Activated T-cell treated with anti-CD3 and anti-CD28 coated beads, Interleukin-2, amount 50 U/mL, for 72 hours (primary cell): ENCODE measurements around the gene USP36. TPM values are rescaled to one million over a fixed set of nuclear protein-coding genes. Genes with fewer than 3 reads are reported as not detected.

ENCODE experiments used
- ATAC-seq, 2 donors: fragments of 150-1000 bp; cut with Tn5 transposase; replicated peaks in 1 of 2; 2 replicates each; pipeline ENCODE4 v1.10.0; 2021; ENCODE audit warnings: moderate library complexity in 2 of 2, mild to moderate bottlenecking in 1 of 2
- DNase-seq, 2 donors: peaks; one replicate each; pipeline ENCODE4 v3.0.0; 2021 to 2022; ENCODE audit warnings: mixed read lengths in 1 of 2
- H3K27ac Mint-ChIP-seq: one replicate; pipeline ENCODE4 v1.8.0; 2022; ENCODE audit warnings: mild to moderate bottlenecking, moderate library complexity, mixed read lengths
- H3K27me3 Mint-ChIP-seq: one replicate; pipeline ENCODE4 v1.8.0; 2022; ENCODE audit warnings: low read depth, mixed read lengths
- H3K36me3 Mint-ChIP-seq, 2 donors: one replicate each; pipeline ENCODE4 v1.8.0; 2022; ENCODE audit warnings: mixed read lengths in 2 of 2, mild to moderate bottlenecking in 1 of 2; ENCODE audit not compliant: insufficient read depth in 2 of 2
- H3K4me1 Mint-ChIP-seq: one replicate; pipeline ENCODE4 v1.8.0; 2022; ENCODE audit warnings: low read depth, mixed read lengths
- H3K4me3 Mint-ChIP-seq, 2 donors: one replicate each; pipeline ENCODE4 v1.8.0; 2022; ENCODE audit warnings: mild to moderate bottlenecking in 2 of 2, mixed read lengths in 2 of 2, moderate library complexity in 2 of 2
- H3K9me3 Mint-ChIP-seq, 2 donors: one replicate each; pipeline ENCODE4 v1.8.0; 2022; ENCODE audit warnings: mixed read lengths in 2 of 2
- total RNA-seq, 2 donors: library from RNA; stranded (reverse); gene quantifications; one replicate each; pipeline ENCODE4 v1.2.3, GENCODE V29; 2022

Gene USP36
- total RNA-seq, 2 donors from 2014 or later: 113 to 124 TPM

DNA sequence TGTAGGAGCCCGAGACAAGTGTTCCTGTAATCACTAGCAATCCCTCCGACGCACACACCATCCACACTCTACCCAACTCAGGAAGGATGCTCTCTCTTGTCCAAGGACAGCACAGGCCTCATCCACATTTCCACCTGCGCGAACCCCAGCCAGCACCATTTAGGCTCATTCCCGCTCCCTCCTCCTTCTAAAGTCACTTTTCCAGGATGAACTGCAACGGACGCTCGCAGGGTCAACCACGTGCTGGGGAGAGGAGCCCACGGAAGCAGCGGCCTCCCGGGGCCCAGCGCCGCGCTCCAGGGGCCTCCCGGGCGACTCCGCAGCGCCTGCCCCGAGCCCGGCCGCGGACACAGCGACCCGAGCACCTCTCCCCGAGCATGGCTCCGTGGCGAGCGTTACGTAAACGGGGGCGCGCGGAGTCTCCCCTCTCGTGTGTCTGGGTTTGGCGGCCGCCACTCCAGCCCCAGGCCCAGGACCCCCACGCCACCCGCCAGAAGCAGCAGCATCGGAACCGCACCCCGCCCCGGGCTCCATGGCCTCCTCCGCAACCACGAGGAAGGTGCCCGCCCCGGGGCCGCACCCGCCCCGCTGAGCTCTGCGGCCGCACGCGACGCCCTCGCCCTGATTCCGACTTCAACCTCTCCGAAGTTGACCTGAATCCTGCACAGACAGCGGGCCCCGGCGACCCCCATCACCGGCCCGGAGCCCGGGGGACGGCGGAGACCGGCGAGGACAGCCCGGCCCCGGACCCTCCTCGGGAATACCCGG, 668 bp downstream of the USP36 start:
- ATAC-seq (peak; percentile 30 to 36), DNase-seq (peak; percentile 68 to 73)
- Mint-ChIP-seq H3K27ac (peak overlapping the region; percentile 85), H3K4me3 (peak overlapping the region; percentile 90 to 93), H3K36me3 (peaks cover 11 to 16% of the 10 kb centered on the region in 2 donors), H3K4me1 (peaks cover 62% of the 10 kb centered on the region), H3K27me3 (no peaks in the 10 kb centered on the region), H3K9me3 (no peaks in the 10 kb centered on the region)

- no peaks in the 10 kb centered on the region for H3K9me3 Mint-ChIP-seq
- H3K4me1 Mint-ChIP-seq: peaks cover 56% of the 10 kb centered on the region
- ATAC-seq: no peak
- peak overlapping the region; percentile 90 to 93 for H3K4me3 Mint-ChIP-seq
- peaks cover 11 to 16% of the 10 kb centered on the region in 2 donors for H3K36me3 Mint-ChIP-seq
- no peak for DNase-seq
- no peaks in the 10 kb centered on the region for H3K27me3 Mint-ChIP-seq
- peak overlapping the region; percentile 85 for H3K27ac Mint-ChIP-seq
Measured at GRCh38 chr17:78839235-78839761, 1.3 kb downstream of the USP36 start.

DNA sequence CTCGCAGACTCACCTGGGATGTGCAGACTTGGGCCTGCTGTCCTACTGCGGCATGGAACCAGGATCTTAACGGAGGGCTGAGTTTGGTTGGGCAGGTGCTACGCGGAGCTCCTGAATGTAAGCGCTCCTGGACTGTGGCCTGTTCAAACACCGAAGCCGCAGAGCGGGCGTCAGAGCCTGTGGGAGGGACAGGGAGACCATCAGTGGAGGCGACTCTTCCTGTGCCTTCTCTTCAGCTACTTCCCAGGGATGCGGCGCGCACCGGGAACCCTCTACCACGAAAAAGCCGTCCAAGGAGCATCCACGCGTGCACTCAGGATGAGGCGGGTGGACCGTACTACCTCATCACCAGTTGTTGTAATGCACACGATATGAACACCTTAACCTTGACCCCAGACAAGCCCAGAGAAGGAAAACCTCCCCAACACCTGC, 2.0 kb downstream of the USP36 start:
- ATAC-seq (no peak), DNase-seq (no peak)
- Mint-ChIP-seq H3K27ac (peak overlapping the region; percentile 85), H3K27me3 (no peaks in the 10 kb centered on the region), H3K9me3 (no peaks in the 10 kb centered on the region), H3K4me1 (peaks cover 49% of the 10 kb centered on the region), H3K4me3 (peak overlapping the region; percentile 90 to 93), H3K36me3 (peaks cover 11 to 17% of the 10 kb centered on the region in 2 donors)

- no peak overlapping the region for H3K4me3 Mint-ChIP-seq
- DNase-seq (no peak), ATAC-seq (no peak)
- peaks cover 33% of the 10 kb centered on the region for H3K4me1 Mint-ChIP-seq
- no peaks in the 10 kb centered on the region for H3K27me3 Mint-ChIP-seq
- H3K36me3 Mint-ChIP-seq: peaks cover 14 to 31% of the 10 kb centered on the region in 2 donors
- no peaks in the 10 kb centered on the region for H3K9me3 Mint-ChIP-seq
- no peak overlapping the region for H3K27ac Mint-ChIP-seq
Measured at GRCh38 chr17:78836420-78837021, 4.1 kb downstream of the USP36 start.

DNA sequence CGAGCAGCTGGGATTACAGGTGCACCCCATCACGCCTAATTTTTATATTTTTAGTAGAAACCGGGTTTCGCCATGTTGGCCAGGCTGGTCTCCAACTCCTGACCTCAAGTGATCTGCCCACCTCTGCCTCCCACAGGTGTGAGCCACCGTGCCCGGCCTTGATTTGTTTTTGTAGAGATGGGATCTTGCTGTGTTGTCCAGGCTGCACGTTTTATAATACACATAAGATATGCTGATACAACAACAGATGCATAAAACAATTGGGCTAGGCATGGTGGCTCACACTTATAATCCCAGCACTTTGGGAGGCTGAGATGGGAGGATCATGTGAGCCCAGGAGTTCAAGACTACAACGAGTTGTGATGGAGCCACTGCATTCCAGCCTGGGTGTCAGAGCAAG, 6.0 kb downstream of the USP36 start:
- Mint-ChIP-seq H3K27ac (no peak overlapping the region), H3K27me3 (no peaks in the 10 kb centered on the region), H3K4me1 (peaks cover 29% of the 10 kb centered on the region), H3K36me3 (peaks cover 17 to 41% of the 10 kb centered on the region in 2 donors), H3K9me3 (no peaks in the 10 kb centered on the region), H3K4me3 (no peak overlapping the region)
- ATAC-seq: no peak
- no peak for DNase-seq

- Mint-ChIP-seq H3K4me3 (no peak overlapping the region), H3K9me3 (no peaks in the 10 kb centered on the region), H3K27me3 (no peaks in the 10 kb centered on the region), H3K27ac (no peak overlapping the region), H3K36me3 (peaks cover 16 to 45% of the 10 kb centered on the region in 2 donors), H3K4me1 (peaks cover 14% of the 10 kb centered on the region)
- DNase-seq (no peak), ATAC-seq (no peak)
Measured at GRCh38 chr17:78832541-78832810, 8.1 kb downstream of the USP36 start.

DNA sequence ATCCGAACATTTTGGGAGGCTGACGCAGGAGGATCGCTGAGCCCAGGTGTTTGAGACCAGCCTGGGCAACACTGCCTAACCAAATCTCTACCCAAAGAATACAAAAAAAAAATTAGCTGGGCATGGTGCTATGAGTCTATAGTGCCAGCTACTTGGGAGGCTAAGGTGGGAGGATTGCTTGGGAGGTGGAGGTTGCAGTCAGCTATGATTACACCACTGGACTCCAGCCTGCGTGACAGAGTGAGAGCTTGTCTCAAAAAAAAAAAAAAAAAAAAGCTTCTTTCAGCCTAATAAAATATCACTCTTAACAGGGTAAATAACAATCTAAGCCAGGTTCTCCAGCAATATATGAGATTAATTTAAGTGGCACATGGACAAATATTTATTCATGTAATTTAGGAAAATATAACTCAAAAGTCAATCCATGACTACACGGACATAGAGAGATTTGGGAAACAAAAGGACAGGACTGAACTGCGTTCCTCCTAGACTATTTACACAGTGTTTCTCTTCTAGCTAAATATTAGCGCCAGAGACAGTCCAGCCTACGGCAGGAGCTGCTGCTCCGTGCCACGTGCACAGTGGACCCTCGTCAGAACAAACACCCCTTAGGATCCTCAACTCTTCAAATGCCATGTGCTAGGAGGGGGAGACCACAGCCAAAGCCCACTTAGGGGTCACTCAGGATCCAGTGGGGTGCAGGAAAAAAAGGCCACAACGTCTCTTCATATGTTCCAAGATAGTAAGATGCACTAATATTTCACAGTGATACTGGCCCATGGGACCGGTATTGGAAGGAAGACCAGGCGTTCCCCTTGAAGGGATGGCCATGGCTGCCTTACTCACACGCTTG, 8.7 kb downstream of the USP36 start:
- no peak for ATAC-seq
- H3K27me3 Mint-ChIP-seq: no peaks in the 10 kb centered on the region
- H3K27ac Mint-ChIP-seq: no peak overlapping the region
- H3K4me1 Mint-ChIP-seq: peaks cover 9% of the 10 kb centered on the region
- DNase-seq: no peak
- no peaks in the 10 kb centered on the region for H3K9me3 Mint-ChIP-seq
- H3K36me3 Mint-ChIP-seq: peaks cover 16 to 45% of the 10 kb centered on the region in 2 donors
- no peak overlapping the region for H3K4me3 Mint-ChIP-seq

DNA sequence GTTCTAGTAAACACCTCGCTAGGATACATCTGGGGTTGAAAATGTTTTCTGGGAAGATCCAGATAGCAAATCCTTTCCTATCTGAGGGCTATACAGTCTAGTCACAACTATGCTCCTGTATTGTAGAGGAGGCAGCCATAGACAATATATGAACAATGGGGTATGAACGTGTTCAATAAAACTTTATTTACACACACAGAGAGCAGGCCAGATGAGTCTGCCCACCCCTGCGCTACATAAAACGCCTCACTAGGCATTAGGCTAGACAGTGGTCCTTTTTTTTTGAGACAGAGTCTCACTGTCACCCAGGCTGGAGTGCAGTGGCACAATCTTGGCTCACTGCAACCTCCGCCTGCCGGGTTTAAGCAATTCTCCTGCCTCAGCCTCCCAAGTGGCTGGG, 11.1 kb downstream of the USP36 start:
- Mint-ChIP-seq H3K27ac (no peak overlapping the region), H3K36me3 (peaks cover 11 to 36% of the 10 kb centered on the region in 2 donors), H3K4me1 (peaks cover 12% of the 10 kb centered on the region), H3K27me3 (no peaks in the 10 kb centered on the region), H3K9me3 (no peaks in the 10 kb centered on the region), H3K4me3 (no peak overlapping the region)
- DNase-seq: no peak
- ATAC-seq: no peak

DNA sequence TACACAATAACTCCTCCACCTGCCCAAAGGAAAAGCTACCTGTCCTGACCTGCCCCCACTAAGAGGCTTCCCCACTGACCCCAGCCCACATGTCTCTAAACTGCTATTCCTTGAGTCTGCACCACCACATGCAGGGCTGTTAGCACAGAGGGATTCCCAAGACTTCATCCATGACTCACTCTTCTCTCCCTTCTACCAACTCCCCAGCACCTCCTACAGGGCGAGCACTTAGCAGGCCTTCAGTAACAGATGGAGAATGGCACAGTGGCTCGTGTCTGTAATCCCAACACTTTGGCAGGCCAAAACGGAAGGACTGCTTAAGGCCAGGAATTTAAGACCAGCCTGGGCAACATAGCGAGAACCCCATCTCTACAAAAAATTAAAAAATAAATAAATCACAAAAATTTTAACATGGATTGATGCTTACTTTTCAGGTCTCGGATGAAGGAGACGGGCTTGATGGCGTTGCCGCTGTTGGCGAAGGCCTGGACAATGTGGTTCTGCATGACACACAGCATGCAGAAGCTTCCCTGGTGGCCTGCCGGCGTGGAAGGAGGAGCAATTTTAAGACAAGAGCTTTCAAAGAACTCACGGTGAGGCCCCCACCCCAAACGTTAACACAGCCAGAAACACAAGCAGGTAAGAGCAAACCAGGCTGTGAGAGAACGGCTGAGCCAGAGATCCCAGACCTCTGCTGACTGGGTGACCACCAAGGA, 12.0 kb downstream of the USP36 start:
- DNase-seq (no peak), ATAC-seq (peak; percentile 44 to 62)
- H3K4me3 Mint-ChIP-seq: no peak overlapping the region
- peaks cover 14 to 35% of the 10 kb centered on the region in 2 donors for H3K36me3 Mint-ChIP-seq
- peak overlapping the region; percentile 12 for H3K27ac Mint-ChIP-seq
- H3K4me1 Mint-ChIP-seq: peaks cover 12% of the 10 kb centered on the region
- H3K27me3 Mint-ChIP-seq: no peaks in the 10 kb centered on the region
- H3K9me3 Mint-ChIP-seq: no peaks in the 10 kb centered on the region

GRCh38 chr17:78826836-78827509, 13.6 kb downstream of the USP36 start:
- Mint-ChIP-seq H3K9me3 (no peaks in the 10 kb centered on the region), H3K27ac (no peak overlapping the region), H3K4me1 (peaks cover 23% of the 10 kb centered on the region), H3K4me3 (no peak overlapping the region), H3K27me3 (no peaks in the 10 kb centered on the region), H3K36me3 (peaks cover 17 to 34% of the 10 kb centered on the region in 2 donors)
- ATAC-seq (no peak), DNase-seq (no peak)

DNA sequence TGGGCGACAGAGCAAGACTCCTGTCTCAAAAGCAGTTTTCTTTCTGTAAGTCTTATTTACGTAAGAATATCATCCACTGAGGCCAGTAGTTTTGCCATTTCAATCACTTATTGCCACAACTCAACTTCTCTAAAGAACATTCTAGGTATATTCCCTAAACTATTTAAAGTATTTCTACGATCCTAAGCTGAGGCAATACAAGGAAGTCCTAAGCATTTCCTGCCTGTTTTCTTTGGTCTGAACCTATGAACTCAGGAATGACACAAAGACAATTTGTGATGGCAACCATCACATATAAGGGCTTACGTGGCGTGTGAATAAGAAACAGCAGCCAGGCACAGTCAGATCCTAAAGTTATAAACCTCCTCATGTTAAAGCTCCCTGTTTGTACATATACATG, 14.2 kb downstream of the USP36 start:
- DNase-seq (no peak), ATAC-seq (no peak)
- no peak overlapping the region for H3K4me3 Mint-ChIP-seq
- no peak overlapping the region for H3K27ac Mint-ChIP-seq
- H3K36me3 Mint-ChIP-seq: peaks cover 17 to 33% of the 10 kb centered on the region in 2 donors
- no peaks in the 10 kb centered on the region for H3K9me3 Mint-ChIP-seq
- peaks cover 28% of the 10 kb centered on the region for H3K4me1 Mint-ChIP-seq
- no peaks in the 10 kb centered on the region for H3K27me3 Mint-ChIP-seq

DNA sequence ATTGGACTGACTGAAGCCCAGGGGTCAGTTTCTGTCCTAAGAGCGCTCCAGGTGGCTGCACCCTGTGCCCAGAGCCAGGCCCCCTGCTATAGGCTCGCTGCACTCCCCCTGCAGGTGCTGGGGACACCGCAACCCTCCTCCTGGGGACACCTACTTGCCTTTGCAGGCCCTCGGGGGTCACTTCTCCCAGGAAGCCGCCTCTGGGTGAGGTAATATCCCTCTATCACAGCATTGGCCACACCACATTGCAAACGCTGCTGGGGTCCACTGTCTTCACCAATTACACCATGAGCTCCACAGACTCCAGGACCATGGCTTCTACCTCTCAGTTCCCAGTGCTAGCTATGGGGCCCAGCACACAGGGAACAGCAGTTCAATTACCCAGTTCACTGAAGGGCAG, 14.9 kb downstream of the USP36 start:
- Mint-ChIP-seq H3K27ac (peak overlapping the region; percentile 29), H3K4me1 (peaks cover 28% of the 10 kb centered on the region), H3K9me3 (no peaks in the 10 kb centered on the region), H3K36me3 (peaks cover 17 to 35% of the 10 kb centered on the region in 2 donors), H3K27me3 (no peaks in the 10 kb centered on the region), H3K4me3 (no peak overlapping the region)
- no peak for ATAC-seq
- DNase-seq: no peak
